SK-N-SH treated with all-trans-retinoic acid at 6 μM for 48 hours (cell line): ENCODE results near the gene ACBD6.

Experiments
- ARNTL ChIP-seq: fragments of 450-650 bp; formaldehyde crosslinking; IDR thresholded peaks from 2 replicates; pipeline ENCODE4 v1.5.0; 2020; ENCODE audit warnings: low read depth, mild to moderate bottlenecking, moderate library complexity, borderline replicate concordance
- ESRRG ChIP-seq: fragments of 250-450 bp; sonication (Bioruptor Pico); IDR thresholded peaks from 2 replicates; pipeline ENCODE4 v1.6.1; 2021; ENCODE audit warnings: mild to moderate bottlenecking
- GLIS3 ChIP-seq: fragments of 250-450 bp; sonication (Bioruptor Pico); IDR thresholded peaks from 2 replicates; pipeline ENCODE4 v1.5.0; 2020; ENCODE audit warnings: mild to moderate bottlenecking, moderate library complexity
- ISL1 ChIP-seq: fragments of 250-450 bp; sonication (Bioruptor Pico); IDR thresholded peaks from 2 replicates; pipeline ENCODE4 v2.1.2; 2022; ENCODE audit warnings: mild to moderate bottlenecking, moderate library complexity
- OSR1 ChIP-seq: fragments of 250-450 bp; sonication (Bioruptor Pico); IDR thresholded peaks from 2 replicates; pipeline ENCODE4 v1.8.0; 2022; ENCODE audit warnings: moderate library complexity, mild to moderate bottlenecking, inconsistent platforms
- PPARA ChIP-seq: fragments of 250-450 bp; sonication (Bioruptor Pico); IDR thresholded peaks from 2 replicates; pipeline ENCODE4 v1.5.0; 2020; ENCODE audit warnings: mild to moderate bottlenecking, borderline replicate concordance
- ZFP3 ChIP-seq: fragments of 250-450 bp; sonication (Bioruptor Pico); IDR thresholded peaks from 2 replicates; pipeline ENCODE4 v1.5.0; 2020; ENCODE audit warnings: mild to moderate bottlenecking, moderate library complexity
- ZFP30 ChIP-seq: fragments of 450-650 bp; formaldehyde crosslinking; IDR thresholded peaks from 2 replicates; pipeline ENCODE4 v1.5.0; 2022; ENCODE audit warnings: mild to moderate bottlenecking, moderate library complexity
- ZNF70 ChIP-seq: fragments of 450-650 bp; formaldehyde crosslinking; IDR thresholded peaks from 2 replicates; pipeline ENCODE4 v1.5.0; 2020; ENCODE audit warnings: mild to moderate bottlenecking, moderate library complexity
- TF ChIP-seq, protein P1 (sequence below): fragments of 250-450 bp; sonication (Bioruptor Pico); IDR thresholded peaks from 2 replicates; pipeline ENCODE4 v1.8.0; 2021; ENCODE audit warnings: low read depth, mild to moderate bottlenecking, moderate library complexity, borderline replicate concordance
- TF ChIP-seq, protein P2 (sequence below): fragments of 250-450 bp; sonication (Bioruptor Pico); IDR thresholded peaks from 2 replicates; pipeline ENCODE4 v1.8.0; 2020; ENCODE audit warnings: mild to moderate bottlenecking, moderate library complexity, borderline replicate concordance

DNA sequence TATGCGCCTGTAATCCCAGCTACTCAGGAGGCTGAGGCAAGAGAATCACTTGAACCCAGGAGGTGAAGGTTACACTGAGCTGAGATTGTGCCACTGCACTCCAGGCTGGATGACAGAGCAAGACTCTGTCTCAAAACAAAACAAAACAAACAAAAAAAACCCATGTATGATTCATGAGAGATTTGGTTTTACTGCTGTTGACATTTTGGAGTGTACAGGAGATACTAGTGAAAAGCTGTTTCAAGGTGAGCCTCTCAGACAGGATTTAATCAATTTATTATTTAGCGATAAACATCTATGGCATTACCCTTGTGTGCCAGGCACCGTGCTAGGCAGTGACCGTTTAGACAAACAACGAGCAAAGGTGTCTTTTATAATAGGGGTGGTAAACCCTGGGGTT lies 255.8 kb downstream of the ACBD6 start:
- TF ChIP-seq OSR1 = no peak
- no peak for TF ChIP-seq ZFP30 (CRISPR knock-in tag)
- TF ChIP-seq ISL1 = no peak
- no peak for TF ChIP-seq ZFP3
- no peak for TF ChIP-seq ESRRG (CRISPR knock-in tag)
- TF ChIP-seq, protein P1, sequence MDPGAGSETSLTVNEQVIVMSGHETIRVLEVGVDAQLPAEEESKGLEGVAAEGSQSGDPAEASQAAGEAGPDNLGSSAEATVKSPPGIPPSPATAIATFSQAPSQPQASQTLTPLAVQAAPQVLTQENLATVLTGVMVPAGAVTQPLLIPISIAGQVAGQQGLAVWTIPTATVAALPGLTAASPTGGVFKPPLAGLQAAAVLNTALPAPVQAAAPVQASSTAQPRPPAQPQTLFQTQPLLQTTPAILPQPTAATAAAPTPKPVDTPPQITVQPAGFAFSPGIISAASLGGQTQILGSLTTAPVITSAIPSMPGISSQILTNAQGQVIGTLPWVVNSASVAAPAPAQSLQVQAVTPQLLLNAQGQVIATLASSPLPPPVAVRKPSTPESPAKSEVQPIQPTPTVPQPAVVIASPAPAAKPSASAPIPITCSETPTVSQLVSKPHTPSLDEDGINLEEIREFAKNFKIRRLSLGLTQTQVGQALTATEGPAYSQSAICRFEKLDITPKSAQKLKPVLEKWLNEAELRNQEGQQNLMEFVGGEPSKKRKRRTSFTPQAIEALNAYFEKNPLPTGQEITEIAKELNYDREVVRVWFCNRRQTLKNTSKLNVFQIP = no peak
- TF ChIP-seq ARNTL (CRISPR knock-in tag) = no peak
- no peak for TF ChIP-seq GLIS3 (CRISPR knock-in tag)
- TF ChIP-seq PPARA (CRISPR knock-in tag) = no peak
- TF ChIP-seq, protein P2, sequence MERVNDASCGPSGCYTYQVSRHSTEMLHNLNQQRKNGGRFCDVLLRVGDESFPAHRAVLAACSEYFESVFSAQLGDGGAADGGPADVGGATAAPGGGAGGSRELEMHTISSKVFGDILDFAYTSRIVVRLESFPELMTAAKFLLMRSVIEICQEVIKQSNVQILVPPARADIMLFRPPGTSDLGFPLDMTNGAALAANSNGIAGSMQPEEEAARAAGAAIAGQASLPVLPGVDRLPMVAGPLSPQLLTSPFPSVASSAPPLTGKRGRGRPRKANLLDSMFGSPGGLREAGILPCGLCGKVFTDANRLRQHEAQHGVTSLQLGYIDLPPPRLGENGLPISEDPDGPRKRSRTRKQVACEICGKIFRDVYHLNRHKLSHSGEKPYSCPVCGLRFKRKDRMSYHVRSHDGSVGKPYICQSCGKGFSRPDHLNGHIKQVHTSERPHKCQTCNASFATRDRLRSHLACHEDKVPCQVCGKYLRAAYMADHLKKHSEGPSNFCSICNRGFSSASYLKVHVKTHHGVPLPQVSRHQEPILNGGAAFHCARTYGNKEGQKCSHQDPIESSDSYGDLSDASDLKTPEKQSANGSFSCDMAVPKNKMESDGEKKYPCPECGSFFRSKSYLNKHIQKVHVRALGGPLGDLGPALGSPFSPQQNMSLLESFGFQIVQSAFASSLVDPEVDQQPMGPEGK (CRISPR knock-in tag) = no peak
- TF ChIP-seq ZNF70 = no peak
